Cerebellar nuclear complex (tissue), 1 donor: ENCODE measurements around the gene CDKN1B.

Experiments used
- DNase-seq, 2 experiments: peaks; one replicate each; lab custom pipeline; 2025; lab: John Stamatoyannopoulos, UW

Gene CDKN1B

GRCh38 chr12:12716793-12717585 lies at the start of gene CDKN1B:
TSS of gene CDKN1B (plus strand) at chr12:12717368. CDS start at chr12:12717840, 472 bp downstream.
- peak in 1 of 2 experiments; percentile 49 for DNase-seq

DNA sequence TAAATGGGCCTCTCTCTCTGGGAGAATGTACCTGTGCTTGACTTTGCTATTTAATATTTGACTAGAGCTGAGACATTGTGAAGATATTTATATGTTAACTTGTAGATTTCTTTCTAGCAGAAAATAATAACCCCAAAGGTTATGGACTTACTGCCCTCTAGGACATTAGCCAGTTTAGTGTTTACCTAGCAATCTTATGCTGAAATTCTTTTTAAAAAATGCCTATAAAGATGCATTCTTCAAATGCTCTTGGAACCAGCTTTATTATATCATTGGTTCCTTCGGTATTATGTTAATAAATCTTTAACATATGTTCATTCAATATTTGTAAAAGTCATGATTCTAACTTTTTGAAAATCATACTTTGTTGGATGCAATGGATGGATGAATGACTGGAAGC lies 49.2 kb upstream of the CDKN1B start:
- DNase-seq, result no peak

- no peak for DNase-seq
Observed at GRCh38 chr12:12669020-12669419, 48.1 kb upstream of the CDKN1B start.

GRCh38 chr12:12671850-12672660 lies 45.1 kb upstream of the CDKN1B start:
- DNase-seq, result no peak

DNA sequence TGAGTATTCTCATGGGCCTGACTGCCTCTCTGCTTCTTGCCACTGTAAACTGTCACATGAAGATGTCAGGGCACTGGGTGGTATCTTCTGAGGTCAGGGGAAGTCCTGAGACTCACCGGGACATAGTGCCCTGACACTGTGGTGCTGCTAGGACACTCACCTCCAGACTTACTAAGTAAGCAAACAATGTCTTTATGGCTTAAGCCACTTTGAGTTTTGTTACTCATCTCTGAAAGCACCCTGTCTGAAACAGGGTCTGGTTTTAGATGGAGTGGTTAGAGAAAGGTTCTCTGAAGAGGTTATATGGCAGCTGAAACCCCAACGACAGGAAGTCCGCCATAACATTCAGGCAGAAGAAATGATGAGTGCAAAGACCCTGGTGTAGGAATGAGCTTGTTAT lies 43.9 kb upstream of the CDKN1B start:
- no peak for DNase-seq

DNA sequence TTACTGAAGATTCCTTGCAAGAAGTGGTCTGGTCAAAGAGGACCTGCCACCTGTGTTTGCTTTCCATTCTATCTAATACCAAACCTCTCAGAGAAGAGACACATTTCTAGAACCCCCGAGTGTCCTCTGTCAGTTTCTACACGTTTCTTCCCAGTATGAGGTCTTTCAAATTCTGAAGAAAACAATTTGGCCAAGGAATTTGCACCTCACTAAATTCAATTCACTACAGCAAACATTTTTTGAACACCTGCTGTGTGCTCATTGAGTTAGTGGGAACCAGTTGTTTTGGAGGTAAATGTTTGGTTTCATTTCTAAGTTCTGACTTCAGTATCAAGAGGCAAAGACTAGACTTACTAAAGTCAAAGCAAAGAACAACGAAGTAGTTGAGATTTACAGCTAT lies 40.6 kb upstream of the CDKN1B start:
- no peak for DNase-seq

GRCh38 chr12:12681061-12681765 lies 36.0 kb upstream of the CDKN1B start:
- DNase-seq, result peak in 1 of 2 experiments; percentile 38

DNA sequence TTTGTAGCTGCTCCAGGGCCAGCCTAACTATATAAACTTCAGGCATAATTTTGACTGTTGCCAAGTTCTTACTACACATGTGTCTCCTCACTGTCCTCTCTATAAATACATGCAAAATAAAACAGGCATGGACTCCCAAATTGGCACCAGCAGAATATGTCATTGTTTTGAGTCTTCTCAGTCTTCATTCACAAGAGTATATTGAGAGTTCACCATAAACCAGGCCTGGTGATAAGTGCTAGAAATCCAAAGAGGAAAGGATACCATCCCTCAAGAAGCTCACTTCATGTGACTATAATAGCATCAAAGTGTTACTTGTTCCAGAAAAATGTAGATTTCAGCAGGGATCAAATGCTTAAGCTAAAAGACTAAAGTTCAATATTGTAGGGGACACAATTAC lies 34.9 kb upstream of the CDKN1B start:
- no peak for DNase-seq

DNA sequence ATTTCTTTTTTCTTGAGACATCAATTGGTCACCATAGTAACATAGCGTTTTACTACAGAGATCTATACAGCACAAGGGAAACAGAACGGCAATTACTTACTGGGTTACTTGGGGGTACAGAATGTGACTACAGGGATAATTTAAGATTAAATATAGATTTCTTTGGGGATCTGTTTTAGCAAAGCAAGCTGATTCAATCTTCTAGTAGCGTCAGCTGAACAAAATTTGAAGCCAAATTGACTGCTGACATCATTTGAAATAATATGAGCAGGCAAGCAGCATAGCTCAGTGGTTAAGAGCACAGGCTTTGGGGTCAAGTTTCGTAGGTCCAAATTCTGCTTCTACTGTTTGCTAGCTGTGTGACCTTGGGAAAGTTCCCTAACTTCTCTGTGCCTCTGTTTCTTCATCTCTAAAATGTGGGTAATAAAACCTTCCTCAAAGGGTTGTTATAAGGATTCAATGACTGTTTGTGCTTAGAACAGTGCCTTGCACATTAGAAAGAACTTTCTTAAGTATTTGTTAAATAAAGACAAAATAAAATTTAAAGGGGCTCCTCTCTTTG lies 34.0 kb upstream of the CDKN1B start:
- DNase-seq, result peak in 1 of 2 experiments; percentile 54

DNA sequence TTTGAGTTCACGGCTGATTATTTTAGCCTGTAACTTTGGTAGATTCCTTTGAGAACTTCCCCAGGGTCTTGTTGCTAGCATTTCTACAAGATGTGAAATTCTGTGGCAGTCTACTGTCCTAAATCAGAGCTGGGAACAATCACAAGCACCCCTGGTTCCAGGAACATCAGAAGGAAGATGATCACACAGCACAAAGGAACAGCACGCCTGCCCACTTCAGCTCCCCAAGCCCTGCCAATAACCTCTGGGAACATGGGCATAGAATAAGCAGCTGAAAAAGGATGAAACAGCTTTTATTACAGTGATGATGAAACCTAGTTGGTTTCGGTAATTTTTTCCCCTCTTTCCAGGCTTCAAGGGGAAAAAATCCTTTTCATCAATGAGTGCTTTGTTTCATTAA lies 33.4 kb upstream of the CDKN1B start:
- peak in 1 of 2 experiments; percentile 79 for DNase-seq

GRCh38 chr12:12684375-12685106 lies 32.6 kb upstream of the CDKN1B start:
- peak; percentile 61 to 84 for DNase-seq

DNA sequence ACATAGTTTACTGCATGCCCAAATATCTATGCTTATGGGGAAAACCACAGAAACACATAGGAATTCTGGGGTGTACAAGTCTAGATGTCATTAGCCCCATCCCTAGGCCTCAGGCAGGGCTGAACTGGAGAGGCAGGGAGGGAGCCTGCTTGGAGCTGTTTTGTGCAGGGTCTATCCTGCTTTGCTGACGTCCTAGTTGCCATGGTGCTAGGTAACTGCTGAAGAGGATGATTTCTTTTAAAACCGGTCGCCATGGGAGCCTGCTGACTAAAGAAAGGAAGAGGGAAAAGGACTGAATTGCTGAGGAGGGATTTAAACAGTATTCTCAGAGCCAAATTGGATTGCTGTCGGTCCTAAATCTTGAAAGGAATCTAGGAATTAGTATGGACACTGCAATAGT lies 31.9 kb upstream of the CDKN1B start:
- peak; percentile 20 to 34 for DNase-seq

DNA sequence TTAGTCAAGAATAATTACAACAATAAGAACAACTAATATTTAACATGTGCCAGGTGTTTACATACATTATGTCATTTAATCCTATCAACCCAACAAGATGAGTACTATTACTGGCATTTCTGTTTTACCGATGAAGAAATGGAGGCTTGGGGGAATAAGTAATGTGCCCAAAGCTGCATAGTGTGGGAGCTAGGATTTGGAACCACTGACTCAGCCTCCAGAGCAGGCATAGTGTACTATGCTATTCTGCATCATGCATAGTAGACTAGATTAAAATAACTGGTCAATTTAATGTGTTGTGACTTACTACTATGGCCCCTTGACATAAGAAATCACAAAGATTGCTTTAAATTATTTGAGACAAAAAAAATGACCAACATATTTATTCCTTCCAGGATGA lies 30.7 kb upstream of the CDKN1B start:
- no peak for DNase-seq

GRCh38 chr12:12686925-12687324 lies 30.2 kb upstream of the CDKN1B start:
- DNase-seq, result no peak

DNA sequence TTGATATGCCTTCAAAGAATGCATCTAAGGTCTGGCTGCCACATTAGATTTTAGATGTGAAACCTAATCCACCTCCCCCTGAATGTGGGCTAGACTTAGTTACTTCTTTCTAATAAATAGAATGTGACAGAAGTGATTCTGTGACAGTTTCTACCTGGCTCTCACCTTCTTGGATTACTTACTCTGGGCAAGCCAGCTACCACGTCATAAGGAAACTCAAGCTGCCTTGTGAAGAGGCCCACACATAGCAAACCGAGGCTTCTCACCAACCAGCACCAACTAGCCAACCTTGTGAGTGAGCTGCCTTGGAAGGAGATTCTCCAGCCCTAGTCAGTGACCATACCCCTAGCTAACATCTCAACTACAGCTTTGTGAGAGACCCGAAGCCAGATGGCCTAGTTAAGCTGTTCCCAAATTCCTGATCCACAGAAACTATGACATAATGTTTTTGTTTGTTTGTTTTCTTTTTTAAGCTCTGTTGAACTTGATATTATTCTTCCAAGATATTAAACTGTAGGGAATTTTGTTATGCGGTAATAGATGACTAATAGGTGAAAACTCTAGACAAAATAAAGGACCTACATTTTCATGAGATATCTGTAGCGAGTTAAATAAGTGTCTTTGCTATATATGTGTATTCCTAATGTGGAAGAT lies 27.4 kb upstream of the CDKN1B start:
- no peak for DNase-seq

- DNase-seq, result no peak
Observed at GRCh38 chr12:12691549-12691948, 25.6 kb upstream of the CDKN1B start.

DNA sequence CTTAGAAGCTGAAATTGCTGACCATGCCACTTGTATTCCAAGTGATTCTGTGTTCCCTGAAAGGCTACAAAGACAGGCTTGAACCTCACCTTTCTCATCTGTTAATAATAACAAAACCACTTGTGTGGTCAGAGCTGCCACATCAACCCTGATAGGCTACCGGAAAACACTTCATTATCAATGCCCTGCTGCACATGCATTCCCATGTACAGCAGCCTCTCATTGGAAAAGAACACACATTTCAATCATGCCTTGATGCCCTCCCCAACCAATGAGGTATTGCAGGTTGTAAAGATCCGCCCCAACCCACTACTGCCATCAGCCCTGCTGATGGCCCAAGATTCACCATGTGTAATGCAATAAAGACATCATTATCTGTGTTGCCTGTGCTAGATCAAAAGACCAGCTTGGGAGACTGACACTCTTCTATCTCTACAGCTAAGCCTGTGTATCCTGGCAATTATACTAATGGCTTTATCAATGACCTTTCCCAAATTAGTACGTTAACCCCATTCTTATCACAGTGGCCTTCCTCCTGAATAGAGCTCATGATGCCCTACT lies 24.0 kb upstream of the CDKN1B start:
- DNase-seq, result no peak

GRCh38 chr12:12696562-12697383 lies 20.4 kb upstream of the CDKN1B start:
- DNase-seq, result peak in 1 of 2 experiments; percentile 45

DNA sequence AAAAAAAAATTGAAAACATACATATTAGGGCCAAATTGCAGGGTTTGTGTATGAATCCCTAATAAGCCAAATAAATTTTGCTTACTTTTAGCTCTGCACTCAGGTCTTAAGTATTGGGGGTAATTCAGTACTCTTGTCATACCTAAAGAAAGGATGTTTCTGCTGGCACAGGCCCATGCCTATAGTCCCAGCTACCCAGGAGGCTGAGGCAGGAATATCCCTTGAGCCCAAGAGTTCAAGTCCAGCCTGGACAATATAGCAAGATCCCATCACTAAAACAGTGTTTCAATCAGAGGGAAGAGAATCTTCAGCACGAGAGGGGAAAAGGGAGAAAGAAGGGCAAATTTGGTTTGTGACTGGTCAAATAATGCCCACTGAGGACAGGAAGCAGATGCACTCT lies 17.8 kb upstream of the CDKN1B start:
- DNase-seq, result no peak

GRCh38 chr12:12700254-12700653 lies 16.9 kb upstream of the CDKN1B start:
- no peak for DNase-seq
